Central memory CD4-positive, alpha-beta T cell (primary cell): ENCODE data around the gene CHD2.
"Not testable (repeated sequence)": the region's sequence is repeated elsewhere in the genome, so short reads cannot be mapped to it uniquely, and the experiment has no call there.

Source experiments
- DNase-seq: peaks from one replicate; pipeline ENCODE4 v3.0.0; 2022
- total RNA-seq, 3 experiments: gene quantifications; one replicate each; lab custom pipeline; 2026; lab: John Stamatoyannopoulos, UW

Gene CHD2
- 161 to 1,453 (median 627) reads per million in 3 experiments for total RNA-seq

- DNase-seq, result peak; percentile 86
Observed at GRCh38 chr15:92899948-92900730, at the start of gene CHD2. Gene CHD2 (plus strand): TSS chr15:92900324. CDS start chr15:92901238, 914 bp downstream.

DNA sequence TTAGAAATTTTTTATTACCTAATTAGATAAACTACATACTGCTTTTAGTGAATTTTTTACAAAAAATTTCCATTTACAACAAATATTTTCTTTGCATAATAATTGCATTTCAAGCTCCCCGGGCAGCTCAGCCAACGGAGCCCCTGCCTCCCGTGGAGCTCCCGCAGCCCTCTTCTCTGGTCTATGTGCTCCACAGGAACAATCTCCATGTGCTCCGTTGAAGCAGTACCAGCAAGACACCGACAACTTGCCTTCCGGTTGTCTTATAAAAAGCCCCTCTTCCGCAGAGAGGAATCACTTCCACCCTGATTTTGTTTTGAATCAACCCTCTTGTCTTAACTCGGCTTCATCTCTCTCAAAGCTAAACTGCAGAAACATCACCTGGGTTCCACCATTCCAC is 46.9 kb upstream of the CHD2 start:
- DNase-seq, result no peak

GRCh38 chr15:92861742-92862141 is 38.4 kb upstream of the CHD2 start:
- DNase-seq, result no peak

DNA sequence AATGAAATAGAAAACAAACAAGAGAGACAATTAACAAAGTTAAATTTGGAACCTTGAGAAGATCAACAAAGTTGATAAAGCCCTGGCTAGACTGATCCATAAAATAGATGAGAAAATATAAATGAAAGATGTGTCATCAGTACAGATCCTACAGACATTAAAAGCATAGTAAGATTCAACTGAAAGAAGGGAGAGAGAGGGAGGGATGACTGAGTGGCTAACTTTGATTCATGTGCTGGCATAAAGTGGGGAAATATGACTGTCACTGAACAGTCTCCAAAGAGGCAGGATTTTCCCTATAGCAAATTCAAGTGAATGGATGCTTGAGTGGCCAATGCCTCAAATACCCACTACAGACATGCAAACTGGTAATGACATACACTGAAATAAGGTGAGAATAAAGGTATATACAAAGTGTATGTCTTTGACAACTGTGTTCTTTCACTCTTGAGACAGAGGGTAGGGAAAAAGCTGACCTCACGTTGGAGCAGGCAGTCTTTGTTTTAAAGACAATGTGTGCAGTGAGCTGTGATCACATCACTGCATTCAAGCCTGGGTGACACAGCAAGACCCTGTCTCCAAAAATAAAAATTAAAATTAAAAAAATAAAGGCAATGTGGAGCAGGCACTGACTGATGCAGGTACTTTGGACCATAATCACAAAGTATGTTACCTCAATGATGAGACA is 35.9 kb upstream of the CHD2 start:
- DNase-seq, result no peak

DNA sequence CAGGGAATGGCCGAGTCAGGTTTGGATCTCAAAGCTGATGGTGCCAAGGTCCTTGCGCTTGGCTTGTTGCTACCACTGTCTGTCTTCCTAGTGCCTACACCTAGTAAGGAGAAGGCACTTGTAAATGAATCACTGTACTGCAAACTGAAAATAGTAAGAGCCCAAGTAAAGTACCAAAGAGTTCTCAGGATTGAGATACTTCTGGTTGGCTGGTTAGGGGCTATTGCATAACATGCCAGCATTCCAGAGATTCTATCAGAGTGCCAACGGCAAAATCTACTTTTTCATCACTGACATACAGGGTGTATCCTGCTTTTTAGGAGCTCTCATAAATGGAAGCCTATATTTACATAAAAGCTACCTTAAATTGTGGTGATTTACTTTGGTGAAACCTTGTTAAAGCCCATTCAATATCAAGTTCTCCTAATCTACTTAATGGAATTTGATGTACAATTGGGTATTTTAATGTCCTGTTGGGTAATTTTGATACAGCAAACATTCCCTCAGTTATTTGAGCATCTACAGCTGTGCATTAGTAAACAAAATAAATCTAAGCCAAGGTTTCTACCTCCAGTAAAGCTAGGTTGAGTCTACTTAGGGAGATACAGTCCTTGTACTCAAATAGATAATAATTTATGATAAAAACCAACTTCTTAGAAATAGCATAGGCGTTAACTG is 30.7 kb upstream of the CHD2 start:
- no peak for DNase-seq

DNA sequence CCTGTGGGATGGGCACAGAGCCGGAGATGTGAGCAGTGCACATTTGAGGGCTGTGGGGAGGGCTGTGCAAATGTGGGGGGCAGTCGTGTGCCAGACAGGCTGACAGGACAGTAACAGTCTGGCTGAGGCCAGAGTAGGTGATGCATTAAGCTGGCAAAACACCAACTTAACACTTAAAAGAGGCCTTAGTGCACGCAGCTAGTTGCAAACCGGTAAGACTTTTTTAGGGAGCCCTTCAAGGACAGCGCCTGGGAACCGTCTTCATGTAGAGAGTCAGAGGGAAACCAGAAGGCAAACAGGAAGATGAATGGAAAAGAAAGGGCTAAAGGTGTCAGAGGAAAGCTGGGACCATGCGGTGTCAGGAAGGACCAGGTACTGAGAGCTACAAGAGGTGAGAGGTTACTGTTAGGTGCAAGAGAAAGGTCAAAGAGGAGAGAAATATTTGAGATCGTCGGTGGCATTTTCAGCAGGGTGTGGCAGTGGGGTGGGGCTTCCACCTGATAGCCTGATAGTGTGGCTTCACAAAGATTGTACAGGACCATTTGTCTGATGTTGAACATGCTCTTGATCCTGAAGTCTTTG is 30.0 kb upstream of the CHD2 start:
- DNase-seq, result no peak

GRCh38 chr15:92872967-92873366 is 27.2 kb upstream of the CHD2 start:
- not testable (repeated sequence) for DNase-seq

- no peak for DNase-seq
Observed at GRCh38 chr15:92877000-92877399, 23.1 kb upstream of the CHD2 start.

- no peak for DNase-seq
Observed at GRCh38 chr15:92877416-92877815, 22.7 kb upstream of the CHD2 start.

- no peak for DNase-seq
Observed at GRCh38 chr15:92878593-92879053, 21.5 kb upstream of the CHD2 start.

GRCh38 chr15:92879949-92880725 is 20.0 kb upstream of the CHD2 start:
- DNase-seq, result no peak

DNA sequence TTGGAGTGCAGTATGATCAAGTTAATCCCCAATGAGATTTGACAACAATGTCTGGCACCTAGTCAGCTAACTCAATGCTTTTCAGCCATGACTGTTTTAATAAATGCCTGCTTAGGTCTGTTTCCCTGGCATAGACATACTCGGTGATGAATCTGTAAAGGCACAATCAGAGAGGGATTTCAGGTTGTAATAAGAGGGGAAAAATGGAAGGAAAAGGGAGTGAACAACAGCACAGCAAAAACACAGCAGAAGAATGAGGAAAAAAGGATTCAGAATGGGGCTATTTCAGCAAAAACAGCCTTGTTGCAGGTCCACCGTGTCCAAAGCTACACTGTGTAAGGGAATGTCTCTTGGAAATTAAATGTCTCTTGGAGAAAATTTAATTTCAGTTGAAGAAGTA is 19.3 kb upstream of the CHD2 start:
- no peak for DNase-seq

GRCh38 chr15:92881211-92881754 is 18.8 kb upstream of the CHD2 start:
- DNase-seq, result no peak

DNA sequence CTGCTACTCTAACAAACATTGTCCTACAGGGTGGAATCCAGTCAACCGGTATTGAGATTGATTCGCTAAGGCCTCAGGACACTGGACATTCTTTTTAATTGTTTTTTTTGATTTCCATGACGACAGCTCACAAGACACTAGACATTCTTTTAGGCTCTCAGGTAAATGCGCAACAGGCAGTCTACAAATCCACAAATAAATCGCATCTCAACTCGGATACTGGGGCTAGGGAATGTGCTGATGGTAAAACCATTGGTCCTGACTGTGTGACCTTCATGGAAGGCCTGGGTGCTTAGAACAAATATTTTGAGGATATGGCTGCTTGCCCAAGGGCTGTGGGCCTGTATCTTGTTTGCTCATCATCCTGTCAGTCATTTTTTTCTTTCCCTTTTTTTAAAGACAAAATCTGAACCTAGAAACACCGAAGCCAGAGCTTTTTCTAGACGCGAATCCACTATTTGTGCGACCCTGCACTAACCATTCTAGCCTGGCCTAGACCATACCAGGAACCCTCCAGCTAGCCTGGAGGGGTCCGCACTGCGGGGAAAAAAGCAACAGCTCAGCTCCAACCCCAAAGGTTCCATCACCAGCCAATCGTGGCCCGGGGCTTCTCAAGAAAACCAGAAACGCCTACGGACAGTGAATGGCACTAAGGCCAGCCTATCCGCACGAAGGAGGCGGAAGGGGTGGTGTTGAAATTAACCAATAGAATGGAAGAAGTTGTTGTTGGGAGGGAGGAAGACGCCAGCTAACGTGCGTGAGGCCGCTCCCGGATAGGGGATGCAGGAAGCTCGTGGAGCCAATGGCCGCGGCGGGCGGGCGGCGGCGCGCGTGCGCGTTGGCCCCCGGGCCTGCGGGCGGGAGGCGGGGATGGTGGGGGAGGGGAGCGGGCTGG is 18.1 kb upstream of the CHD2 start:
- DNase-seq, result peak; percentile 99

DNA sequence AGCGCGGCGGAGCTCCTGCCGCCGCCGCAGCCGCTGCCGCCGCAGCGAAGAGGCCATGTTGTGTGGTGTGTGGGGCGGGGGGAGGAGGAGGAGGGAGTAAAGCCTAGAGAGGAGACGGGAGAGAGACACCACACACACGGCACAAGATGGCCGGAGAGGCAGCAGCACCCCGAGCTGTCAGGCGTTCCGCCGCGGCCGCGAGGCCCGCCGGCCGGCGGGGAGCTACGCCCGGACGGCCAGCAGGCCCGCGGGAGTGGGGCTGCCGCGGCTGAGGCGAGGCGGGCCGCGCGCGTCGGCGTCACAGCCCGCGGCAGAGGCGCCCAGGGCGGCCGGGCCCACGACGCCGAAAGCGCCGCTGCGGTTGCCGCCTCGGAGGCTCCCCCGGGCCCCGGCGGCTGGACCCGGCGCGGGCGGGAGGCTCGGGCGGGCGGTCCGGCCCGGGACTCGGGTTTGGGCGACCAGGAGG is 17.4 kb upstream of the CHD2 start:
- DNase-seq, result no peak

DNA sequence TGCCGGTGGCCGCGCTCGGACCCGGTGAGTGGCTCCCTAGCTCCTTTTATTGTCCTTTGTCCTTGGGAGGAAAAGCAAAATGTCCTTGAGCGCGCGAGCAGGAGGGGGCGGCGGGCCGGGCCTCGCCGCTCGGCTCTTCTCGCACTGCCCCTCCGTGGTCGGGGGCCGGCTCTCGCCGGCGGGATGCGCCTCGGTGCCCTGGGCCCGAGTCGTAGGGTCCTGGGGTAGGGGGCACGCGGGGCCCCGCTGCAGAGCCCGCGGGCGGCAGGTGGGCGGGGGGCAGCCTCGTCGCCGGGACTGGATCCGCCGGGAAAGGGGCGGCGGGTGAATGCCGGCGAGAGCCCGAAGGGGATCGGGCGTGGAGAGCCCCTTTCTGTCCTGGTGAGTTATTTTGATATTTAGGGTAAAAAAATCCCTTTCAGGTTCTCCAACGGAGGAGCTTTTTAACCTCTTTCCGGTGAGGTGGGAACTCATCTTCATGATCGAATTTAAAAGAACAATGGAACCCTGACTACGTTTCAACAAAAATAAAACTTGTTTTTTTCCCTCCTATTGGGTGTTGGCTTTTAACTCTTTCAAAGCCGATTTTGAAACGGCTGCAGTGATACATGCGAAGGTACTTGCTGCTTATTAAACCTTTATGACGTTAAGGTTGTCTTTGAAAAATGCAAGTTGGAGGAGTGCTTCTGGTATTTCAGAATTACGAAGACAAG is 16.8 kb upstream of the CHD2 start:
- peak; percentile 79 for DNase-seq

DNA sequence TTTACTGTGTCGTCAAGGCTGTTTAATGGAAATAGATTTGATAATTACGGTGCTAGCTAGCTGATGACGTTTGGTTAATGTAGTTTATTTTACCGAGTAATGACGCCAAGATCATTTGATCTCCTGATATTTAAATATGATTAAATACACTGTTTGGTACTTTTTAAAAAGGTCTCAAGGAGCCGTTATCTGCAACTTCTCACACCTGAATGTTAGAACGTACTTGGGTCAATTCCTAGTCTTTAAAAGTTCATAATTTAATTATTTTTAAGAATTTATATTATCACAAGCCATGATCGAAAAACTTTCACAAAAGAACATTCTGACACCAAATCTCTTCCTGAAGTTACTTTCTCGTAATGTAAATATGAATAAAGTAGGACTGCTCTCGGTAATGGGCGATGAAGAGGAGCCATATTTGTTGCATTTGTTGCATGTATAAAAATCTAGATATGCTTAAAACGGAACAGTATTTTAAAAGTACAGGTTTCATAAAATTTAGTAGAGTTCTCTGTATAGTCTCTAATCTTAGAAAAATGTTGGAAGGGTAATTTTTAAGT is 16.2 kb upstream of the CHD2 start:
- no peak for DNase-seq

GRCh38 chr15:92884436-92885223 is 15.5 kb upstream of the CHD2 start:
- no peak for DNase-seq
